Suprapubic skin (tissue), 4 donors: ENCODE measurements around the gene ZNF541.

Source experiments
- CTCF ChIP-seq, 2 donors: fragments of 200-600 bp in 1 of 2; fragments of 450-650 bp in 1 of 2; sonication (generic) in 1 of 2; IDR thresholded peaks; one replicate each; pipeline ENCODE4 v1.5.1; 2016 to 2019; ENCODE audit warnings: antibody characterized with exemption in 2 of 2, mild to moderate bottlenecking in 1 of 2, moderate library complexity in 1 of 2
- POLR2A ChIP-seq, 2 donors: fragments of 450-650 bp; IDR thresholded peaks; one replicate each; pipeline ENCODE4 v1.6.1; 2017; ENCODE audit warnings: antibody characterized with exemption in 2 of 2, mild to moderate bottlenecking in 2 of 2, moderate library complexity in 2 of 2
- POLR2AphosphoS5 ChIP-seq, 3 donors: sonication (generic); formaldehyde crosslinking; IDR thresholded peaks; one replicate each; pipeline ENCODE4 v1.6.1; 2017; ENCODE audit warnings: antibody characterized with exemption in 3 of 3

DNA sequence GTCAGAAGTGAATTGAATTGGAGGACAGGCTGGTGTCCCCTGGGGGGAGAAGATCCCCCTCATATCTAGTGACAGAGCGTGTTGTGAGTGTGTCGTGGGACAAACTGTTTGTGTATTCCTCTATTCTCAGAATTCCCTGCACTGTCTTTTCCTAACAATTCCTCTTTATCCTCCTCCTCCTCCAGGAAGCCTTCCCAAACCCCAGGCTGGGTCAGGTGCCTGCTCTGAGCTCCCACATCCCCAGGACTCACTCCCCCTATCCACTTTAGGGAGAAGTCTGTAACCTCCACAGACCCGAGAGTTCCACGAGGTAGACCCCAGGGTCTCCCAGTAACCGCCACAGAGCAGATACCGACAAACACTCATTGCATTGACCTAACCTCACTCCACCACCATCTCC lies 20.9 kb upstream of the ZNF541 start:
- TF ChIP-seq CTCF (IDR thresholded peaks at IDR 0.05) (no peak), POLR2A (IDR thresholded peaks at IDR 0.05) (no peak), POLR2AphosphoS5 (IDR thresholded peaks at IDR 0.05) (no peak)
